ENCODE data around the gene LAMB3.

The LAMB3 gene

GRCh38 chr1:209589863-209590262 lies 62.4 kb downstream of the LAMB3 start:
- Mint-ChIP-seq H3K36me3 (ENCODE audit: low read depth) (no peaks in the 10 kb centered on the region), H3K4me1 (no peaks in the 10 kb centered on the region), H3K27me3 (peaks cover 19% of the 10 kb centered on the region), H3K4me3 (no peak overlapping the region), H3K27ac (no peak overlapping the region), H3K9me3 (no peaks in the 10 kb centered on the region)
- DNase-seq (no peak), ATAC-seq (no peak)

- no peaks in the 10 kb centered on the region for H3K4me1 Mint-ChIP-seq
- DNase-seq (no peak), ATAC-seq (no peak)
- H3K36me3 Mint-ChIP-seq (ENCODE audit: low read depth): no peaks in the 10 kb centered on the region
- H3K27ac Mint-ChIP-seq: no peak overlapping the region
- no peak overlapping the region for H3K4me3 Mint-ChIP-seq
- no peaks in the 10 kb centered on the region for H3K9me3 Mint-ChIP-seq
- peaks cover 19% of the 10 kb centered on the region for H3K27me3 Mint-ChIP-seq
Observed at GRCh38 chr1:209589440-209589839, 62.8 kb downstream of the LAMB3 start.

- Mint-ChIP-seq H3K27ac (no peak overlapping the region), H3K4me3 (no peak overlapping the region), H3K9me3 (no peaks in the 10 kb centered on the region), H3K27me3 (peaks cover 14% of the 10 kb centered on the region), H3K36me3 (ENCODE audit: low read depth) (no peaks in the 10 kb centered on the region), H3K4me1 (no peaks in the 10 kb centered on the region)
- ATAC-seq (no peak), DNase-seq (no peak)
Observed at GRCh38 chr1:209587789-209588188, 64.4 kb downstream of the LAMB3 start.

GRCh38 chr1:209586221-209586740 lies 65.9 kb downstream of the LAMB3 start:
- peaks cover 12% of the 10 kb centered on the region for H3K27me3 Mint-ChIP-seq
- H3K27ac Mint-ChIP-seq: no peak overlapping the region
- DNase-seq (no peak), ATAC-seq (no peak)
- H3K36me3 Mint-ChIP-seq (ENCODE audit: low read depth): no peaks in the 10 kb centered on the region
- H3K4me3 Mint-ChIP-seq: no peak overlapping the region
- no peaks in the 10 kb centered on the region for H3K9me3 Mint-ChIP-seq
- H3K4me1 Mint-ChIP-seq: no peaks in the 10 kb centered on the region

- H3K4me3 Mint-ChIP-seq: no peak overlapping the region
- peaks cover 12% of the 10 kb centered on the region for H3K27me3 Mint-ChIP-seq
- no peaks in the 10 kb centered on the region for H3K36me3 Mint-ChIP-seq (ENCODE audit: low read depth)
- ATAC-seq: no peak
- H3K27ac Mint-ChIP-seq: no peak overlapping the region
- no peaks in the 10 kb centered on the region for H3K9me3 Mint-ChIP-seq
- DNase-seq: no peak
- no peaks in the 10 kb centered on the region for H3K4me1 Mint-ChIP-seq
Observed at GRCh38 chr1:209585672-209586071, 66.6 kb downstream of the LAMB3 start.

GRCh38 chr1:209585197-209585596 lies 67.0 kb downstream of the LAMB3 start:
- ATAC-seq: no peak
- no peaks in the 10 kb centered on the region for H3K4me1 Mint-ChIP-seq
- H3K36me3 Mint-ChIP-seq (ENCODE audit: low read depth): no peaks in the 10 kb centered on the region
- H3K9me3 Mint-ChIP-seq: no peaks in the 10 kb centered on the region
- H3K4me3 Mint-ChIP-seq: no peak overlapping the region
- no peak overlapping the region for H3K27ac Mint-ChIP-seq
- no peak for DNase-seq
- peaks cover 12% of the 10 kb centered on the region for H3K27me3 Mint-ChIP-seq

GRCh38 chr1:209584231-209584672 lies 68.0 kb downstream of the LAMB3 start:
- Mint-ChIP-seq H3K4me1 (no peaks in the 10 kb centered on the region), H3K27ac (no peak overlapping the region), H3K27me3 (peaks cover 12% of the 10 kb centered on the region), H3K4me3 (no peak overlapping the region), H3K9me3 (no peaks in the 10 kb centered on the region), H3K36me3 (ENCODE audit: low read depth) (no peaks in the 10 kb centered on the region)
- ATAC-seq: no peak
- DNase-seq: no peak

GRCh38 chr1:209583408-209583807 lies 68.8 kb downstream of the LAMB3 start, which contains the start of gene CAMK1G:
Gene CAMK1G, plus strand, starts transcription at chr1:209583714. Its CDS starts 11,270 bp downstream, at chr1:209594984.
- Mint-ChIP-seq H3K4me3 (no peak within 1 kb of the TSS), H3K27me3 (peaks cover 12% of the 10 kb centered on the region), H3K4me1 (no peaks in the 10 kb centered on the region), H3K36me3 (ENCODE audit: low read depth) (no peaks in the 10 kb centered on the region), H3K27ac (no peak within 1 kb of the TSS), H3K9me3 (no peaks in the 10 kb centered on the region)
- no peak for DNase-seq
- ATAC-seq: no peak

GRCh38 chr1:209580577-209580976 lies 71.6 kb downstream of the LAMB3 start:
- Mint-ChIP-seq H3K27ac (no peak overlapping the region), H3K36me3 (ENCODE audit: low read depth) (no peaks in the 10 kb centered on the region), H3K9me3 (no peaks in the 10 kb centered on the region), H3K27me3 (peaks cover 12% of the 10 kb centered on the region), H3K4me3 (no peak overlapping the region), H3K4me1 (no peaks in the 10 kb centered on the region)
- DNase-seq: no peak
- ATAC-seq: no peak

GRCh38 chr1:209577346-209577745 lies 74.9 kb downstream of the LAMB3 start:
- H3K4me1 Mint-ChIP-seq: no peaks in the 10 kb centered on the region
- ATAC-seq (no peak), DNase-seq (no peak)
- no peaks in the 10 kb centered on the region for H3K36me3 Mint-ChIP-seq (ENCODE audit: low read depth)
- no peak overlapping the region for H3K4me3 Mint-ChIP-seq
- H3K27ac Mint-ChIP-seq: no peak overlapping the region
- H3K27me3 Mint-ChIP-seq: peaks cover 20% of the 10 kb centered on the region
- H3K9me3 Mint-ChIP-seq: no peaks in the 10 kb centered on the region

- no peaks in the 10 kb centered on the region for H3K9me3 Mint-ChIP-seq
- H3K27ac Mint-ChIP-seq: no peak overlapping the region
- no peaks in the 10 kb centered on the region for H3K4me1 Mint-ChIP-seq
- peaks cover 20% of the 10 kb centered on the region for H3K27me3 Mint-ChIP-seq
- ATAC-seq (peak; percentile 80), DNase-seq (peak; percentile 78)
- no peak overlapping the region for H3K4me3 Mint-ChIP-seq
- no peaks in the 10 kb centered on the region for H3K36me3 Mint-ChIP-seq (ENCODE audit: low read depth)
Observed at GRCh38 chr1:209576392-209577197, 75.6 kb downstream of the LAMB3 start.

GRCh38 chr1:209570743-209571142 lies 81.5 kb downstream of the LAMB3 start:
- ATAC-seq (no peak), DNase-seq (no peak)
- H3K4me3 Mint-ChIP-seq: no peak overlapping the region
- no peak overlapping the region for H3K27ac Mint-ChIP-seq
- peaks cover 15% of the 10 kb centered on the region for H3K4me1 Mint-ChIP-seq
- peaks cover 38% of the 10 kb centered on the region for H3K27me3 Mint-ChIP-seq
- H3K36me3 Mint-ChIP-seq (ENCODE audit: low read depth): no peaks in the 10 kb centered on the region
- H3K9me3 Mint-ChIP-seq: no peaks in the 10 kb centered on the region

GRCh38 chr1:209569455-209570207 lies 82.6 kb downstream of the LAMB3 start:
- H3K4me1 Mint-ChIP-seq: peaks cover 15% of the 10 kb centered on the region
- DNase-seq (peak; percentile 78), ATAC-seq (no peak)
- H3K27ac Mint-ChIP-seq: no peak overlapping the region
- no peaks in the 10 kb centered on the region for H3K9me3 Mint-ChIP-seq
- H3K4me3 Mint-ChIP-seq: no peak overlapping the region
- H3K36me3 Mint-ChIP-seq (ENCODE audit: low read depth): no peaks in the 10 kb centered on the region
- H3K27me3 Mint-ChIP-seq: peaks cover 37% of the 10 kb centered on the region

- Mint-ChIP-seq H3K27me3 (peaks cover 39% of the 10 kb centered on the region), H3K4me1 (peaks cover 15% of the 10 kb centered on the region), H3K27ac (no peak overlapping the region), H3K9me3 (no peaks in the 10 kb centered on the region), H3K4me3 (no peak overlapping the region), H3K36me3 (ENCODE audit: low read depth) (no peaks in the 10 kb centered on the region)
- DNase-seq (no peak), ATAC-seq (no peak)
Observed at GRCh38 chr1:209567698-209568175, 84.5 kb downstream of the LAMB3 start.

Measured in activated naive CD8-positive, alpha-beta T cell treated with anti-CD3 and anti-CD28 coated beads, Interleukin-2, amount 50 U/mL, for 24 hours (primary cell).